HL-60 (cell line): ENCODE measurements around the gene MYO5B.

Source experiments
- DNase-seq, 2 experiments: peaks; one replicate each; pipeline ENCODE4 v3.0.0-alpha.2; 2010 to 2020; ENCODE audit warnings: low read depth in 1 of 2, low spot score in 1 of 2
- H3K27ac ChIP-seq: fragments of 250-450 bp; sonication (Bioruptor Pico); replicated peaks from 2 replicates; pipeline ENCODE4 v1.5.1; 2020; ENCODE audit warnings: mild to moderate bottlenecking, moderate library complexity
- H3K27me3 ChIP-seq: fragments of 250-450 bp; sonication (Bioruptor Pico); 2 replicates; pipeline ENCODE4 v1.5.1; 2021; ENCODE audit warnings: mild to moderate bottlenecking, moderate library complexity; ENCODE audit not compliant: insufficient read depth, poor library complexity, severe bottlenecking
- H3K4me3 ChIP-seq: replicated peaks from 2 replicates; pipeline ENCODE4 v1.5.1; 2011; ENCODE audit warnings: mild to moderate bottlenecking, control low read depth, low read length; ENCODE audit not compliant: insufficient read depth
- CTCF ChIP-seq: IDR thresholded peaks from one replicate; pipeline ENCODE4 v1.5.1; 2011; ENCODE audit warnings: low read length, control low read depth, inconsistent platforms; ENCODE audit not compliant: insufficient read depth
- GABPA ChIP-seq: IDR thresholded peaks from 2 replicates; pipeline ENCODE4 v1.6.1; 2012; ENCODE audit warnings: low read depth
- POLR2AphosphoS5 ChIP-seq: IDR thresholded peaks from 2 replicates; pipeline ENCODE4 v1.6.1; 2012; ENCODE audit warnings: low read depth
- REST ChIP-seq: IDR thresholded peaks from 2 replicates; pipeline ENCODE4 v1.6.1; 2012; ENCODE audit warnings: low read depth; ENCODE audit not compliant: insufficient replicate concordance
- SPI1 ChIP-seq: IDR thresholded peaks from 2 replicates; pipeline ENCODE4 v1.6.1; 2012; ENCODE audit warnings: low read depth, mild to moderate bottlenecking, borderline replicate concordance

The MYO5B gene

GRCh38 chr18:50002781-50003180, 192.2 kb downstream of the MYO5B start:
- TF ChIP-seq CTCF (no peak), POLR2AphosphoS5 (no peak), REST (no peak), SPI1 (no peak)
- Histone ChIP-seq H3K27ac (no peak overlapping the region), H3K27me3 (peaks cover 11% of the 10 kb centered on the region), H3K4me3 (no peak overlapping the region)
- DNase-seq, result no peak

- no peak for DNase-seq
- TF ChIP-seq GABPA, result no peak
- TF ChIP-seq REST, result no peak
- TF ChIP-seq SPI1, result no peak
- H3K27ac ChIP-seq, result no peak overlapping the region
- H3K4me3 ChIP-seq, result no peak overlapping the region
- H3K27me3 ChIP-seq, result peaks cover 11% of the 10 kb centered on the region
Measured at GRCh38 chr18:50000227-50000626, 194.7 kb downstream of the MYO5B start.

GRCh38 chr18:49999128-49999527, 195.8 kb downstream of the MYO5B start:
- H3K27ac ChIP-seq, result no peak overlapping the region
- H3K27me3 ChIP-seq, result peaks cover 6% of the 10 kb centered on the region
- H3K4me3 ChIP-seq, result no peak overlapping the region
- no peak for DNase-seq
- TF ChIP-seq CTCF, result no peak

- TF ChIP-seq SPI1 (no peak), CTCF (no peak), REST (no peak), POLR2AphosphoS5 (no peak), GABPA (no peak)
Measured at GRCh38 chr18:49997558-49997957, 197.4 kb downstream of the MYO5B start.

More at GRCh38 chr18:49997558-49997957, 197.4 kb downstream of the MYO5B start:
- Histone ChIP-seq H3K27ac (no peak overlapping the region), H3K4me3 (no peak overlapping the region), H3K27me3 (peaks cover 2% of the 10 kb centered on the region)
- no peak for DNase-seq
